ENCODE results near the gene COPS2. TPM values are rescaled to one million over a fixed set of nuclear protein-coding genes. Genes with fewer than 3 reads are reported as not detected.

Gene COPS2
- total RNA-seq, 4 donors from 2014 or later = 59.1 to 181 (median 102) TPM

- no peaks in the 10 kb centered on the region for H3K27me3 ChIP-seq
- no peaks in the 10 kb centered on the region for H3K36me3 ChIP-seq
- TF ChIP-seq CTCF (IDR thresholded peaks at IDR 0.05) = no peak
- no peak for TF ChIP-seq POLR2A (IDR thresholded peaks at IDR 0.05)
- no peak overlapping the region for H3K27ac ChIP-seq
- H3K4me3 ChIP-seq = no peak overlapping the region
- no peak for DNase-seq
- H3K9me3 ChIP-seq = no peaks in the 10 kb centered on the region
- peaks cover 3 to 11% of the 10 kb centered on the region in 2 donors for H3K4me1 ChIP-seq
- intact Hi-C loops (cut with DNase I; ENCODE audit: low total_unique reads) = no loop called here
Measured at GRCh38 chr15:49148727-49149126, 6.7 kb downstream of the COPS2 start.

GRCh38 chr15:49148298-49148697 is 7.1 kb downstream of the COPS2 start:
- H3K4me3 ChIP-seq = no peak overlapping the region
- H3K9me3 ChIP-seq = no peaks in the 10 kb centered on the region
- no peak for DNase-seq
- H3K4me1 ChIP-seq = peaks cover 3 to 11% of the 10 kb centered on the region in 2 donors
- no peaks in the 10 kb centered on the region for H3K27me3 ChIP-seq
- intact Hi-C loops (cut with DNase I; ENCODE audit: low total_unique reads) = no loop called here
- TF ChIP-seq CTCF (IDR thresholded peaks at IDR 0.05) (no peak), POLR2A (IDR thresholded peaks at IDR 0.05) (no peak)
- H3K36me3 ChIP-seq = no peaks in the 10 kb centered on the region
- H3K27ac ChIP-seq = no peak overlapping the region

- no peak overlapping the region for H3K27ac ChIP-seq
- no peaks in the 10 kb centered on the region for H3K9me3 ChIP-seq
- no peaks in the 10 kb centered on the region for H3K36me3 ChIP-seq
- H3K4me1 ChIP-seq = peaks cover 3 to 11% of the 10 kb centered on the region in 2 donors
- TF ChIP-seq CTCF (IDR thresholded peaks at IDR 0.05) (peak; percentile 35 to 57 (median 46)), POLR2A (IDR thresholded peaks at IDR 0.05) (no peak)
- no peaks in the 10 kb centered on the region for H3K27me3 ChIP-seq
- no peak overlapping the region for H3K4me3 ChIP-seq
- intact Hi-C loops (cut with DNase I; ENCODE audit: low total_unique reads) = no loop called here
- no peak for DNase-seq
Measured at GRCh38 chr15:49145651-49146609, 9.5 kb downstream of the COPS2 start.

DNA sequence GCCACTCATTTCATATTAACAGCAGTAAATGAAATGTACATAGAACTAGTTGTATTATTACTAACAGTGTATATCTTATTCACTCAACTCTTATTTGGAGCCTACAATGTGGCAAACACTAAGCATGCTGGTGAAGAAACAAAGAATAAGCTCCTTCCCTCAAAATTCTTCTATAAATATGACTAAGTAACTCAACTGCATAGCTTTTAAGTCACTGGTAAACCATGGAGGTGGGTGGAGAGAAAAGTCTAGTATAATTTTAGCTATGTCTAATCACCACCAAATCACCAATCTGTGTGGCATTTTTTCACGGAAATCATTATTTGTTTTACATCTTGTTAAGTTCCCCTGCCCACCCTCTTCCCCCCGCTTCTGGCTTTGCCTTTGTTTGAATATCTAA is 17.5 kb downstream of the COPS2 start:
- Histone ChIP-seq H3K27me3 (no peaks in the 10 kb centered on the region), H3K4me1 (no peaks in the 10 kb centered on the region), H3K9me3 (no peaks in the 10 kb centered on the region), H3K27ac (no peak overlapping the region), H3K4me3 (no peak overlapping the region), H3K36me3 (no peaks in the 10 kb centered on the region)
- DNase-seq = no peak
- intact Hi-C loops (cut with DNase I; ENCODE audit: low total_unique reads) = no loop called here
- no peak for TF ChIP-seq CTCF (IDR thresholded peaks at IDR 0.05)

DNA sequence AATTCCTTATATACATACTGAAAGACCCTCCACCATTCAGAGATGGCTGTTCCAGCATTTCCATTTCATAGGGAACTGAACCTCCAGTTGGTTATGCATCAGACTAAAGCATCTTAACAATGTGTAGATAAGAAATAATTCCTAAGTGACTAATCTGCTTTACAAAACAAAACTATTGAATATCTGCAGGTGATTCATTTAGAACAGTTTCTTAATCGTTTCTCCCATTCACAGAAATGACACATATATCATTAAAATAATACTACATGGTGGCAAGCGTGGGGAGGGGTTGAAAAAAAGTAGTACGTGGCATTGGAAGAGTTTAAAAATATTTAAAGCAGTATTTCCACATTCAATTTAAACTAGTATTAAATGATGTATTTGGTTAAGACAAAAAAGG is 19.5 kb downstream of the COPS2 start:
- no peaks in the 10 kb centered on the region for H3K27me3 ChIP-seq
- no peaks in the 10 kb centered on the region for H3K4me1 ChIP-seq
- H3K9me3 ChIP-seq = no peaks in the 10 kb centered on the region
- no peak for DNase-seq
- intact Hi-C loops (cut with DNase I; ENCODE audit: low total_unique reads) = no loop called here
- H3K4me3 ChIP-seq = no peak overlapping the region
- H3K27ac ChIP-seq = no peak overlapping the region
- no peaks in the 10 kb centered on the region for H3K36me3 ChIP-seq
- TF ChIP-seq POLR2A (IDR thresholded peaks at IDR 0.05) = no peak
- no peak for TF ChIP-seq CTCF (IDR thresholded peaks at IDR 0.05)
